NT2/D1 (cell line): Measurements from ENCODE around the gene ABTB2.

ENCODE experiments used
- SUZ12 ChIP-seq: IDR thresholded peaks from 2 replicates; pipeline ENCODE4 v1.6.1; 2011; ENCODE audit not compliant: insufficient read length, insufficient read depth; ENCODE audit errors: extremely low read depth
- YY1 ChIP-seq: IDR thresholded peaks from 2 replicates; pipeline ENCODE4 v1.6.1; 2011; ENCODE audit not compliant: insufficient read length, insufficient read depth
- ZNF274 ChIP-seq: IDR thresholded peaks from 2 replicates; pipeline ENCODE4 v1.6.1; 2011; ENCODE audit warnings: mild to moderate bottlenecking, low read depth, low read length

- no peak for TF ChIP-seq SUZ12
- TF ChIP-seq YY1 = no peak
- TF ChIP-seq ZNF274 = no peak
Measured at GRCh38 chr11:34180040-34180813, 177.6 kb downstream of the ABTB2 start.
